ENCODE results near the gene STT3B. TPM values are rescaled to one million over a fixed set of nuclear protein-coding genes. Genes with fewer than 3 reads are reported as not detected.

The STT3B gene
- total and polyA plus RNA-seq, 2 of the 4 experiments (the other 2 are of a cell fraction) = 45.5 to 86.4 TPM

DNA sequence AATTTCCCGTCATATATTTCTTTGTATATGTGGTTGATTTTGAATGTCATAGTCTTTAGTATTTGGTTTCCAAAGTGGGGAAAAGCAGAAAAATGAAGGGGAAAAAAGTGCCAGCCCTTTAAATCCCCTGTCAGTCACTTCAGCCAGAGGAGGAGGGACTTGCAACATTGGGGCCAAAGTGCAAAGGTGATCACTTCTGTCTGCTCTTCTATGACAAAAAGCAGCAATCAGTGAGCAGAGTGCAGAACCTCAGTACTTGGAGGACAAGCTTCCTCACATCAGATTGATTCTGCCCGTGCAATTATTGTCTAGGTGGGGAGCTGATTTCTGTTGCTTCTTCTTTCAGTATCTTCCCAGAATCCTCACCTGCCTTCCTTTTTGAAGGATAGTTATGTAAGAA, 60.0 kb downstream of the STT3B start:
- H2AFZ ChIP-seq (replicated peaks; ENCODE audit: low read length, poor library complexity) = no peak overlapping the region
- H3K4ac ChIP-seq (ENCODE audit: low read depth, low read length) = no peak overlapping the region
- H3K27ac ChIP-seq (ENCODE audit: insufficient read depth, low read length) = no peak overlapping the region
- H4K5ac ChIP-seq (ENCODE audit: low read depth, low read length) = no peak overlapping the region
- peaks cover 10% of the 10 kb centered on the region for H3K36me3 ChIP-seq (ENCODE audit: control insufficient read depth, insufficient read depth, low read length)
- H3K79me1 ChIP-seq (ENCODE audit: low read depth in 1 of 2, low read length in 2 of 2) = peaks cover 25 to 36% of the 10 kb centered on the region in 2 experiments
- DNase-seq (no peak), ATAC-seq (ENCODE audit: low read depth) (no peak)
- CTCF ChIA-PET = no interaction called here
- no peak overlapping the region for H3K23ac ChIP-seq (ENCODE audit: low read depth, low read length)
- intact Hi-C loops (cut with micrococcal nuclease) = no loop called here
- dilution Hi-C loops (cut with HindIII; ENCODE audit: low sequenced_read_pairs, unreplicated experiment) = no loop called here
- H2AK5ac ChIP-seq (ENCODE audit: low read depth, low read length) = no peak overlapping the region
- no peaks in the 10 kb centered on the region for H3K27me3 ChIP-seq (ENCODE audit: control insufficient read depth, insufficient read depth, low read length)
- no peak overlapping the region for H3K18ac ChIP-seq (ENCODE audit: low read depth, low read length)
- no peak overlapping the region for H2BK120ac ChIP-seq (ENCODE audit: low read depth, low read length)
- H4K8ac ChIP-seq (ENCODE audit: low read depth in 2 of 2, low read length in 2 of 2) = no peak overlapping the region
- no peaks in the 10 kb centered on the region for H3K4me1 ChIP-seq (ENCODE audit: control insufficient read depth, insufficient read depth, low read length)
- H3K9me3 ChIP-seq (ENCODE audit: control insufficient read depth, insufficient read depth, low read length) = peaks cover 2% of the 10 kb centered on the region; the same call in 1 of the 2 replicates
- H2BK5ac ChIP-seq (ENCODE audit: low read depth, low read length, poor library complexity, severe bottlenecking) = no peak overlapping the region
- H3K4me2 ChIP-seq (ENCODE audit: low read depth, low read length) = no peak overlapping the region
- H2BK15ac ChIP-seq (ENCODE audit: low read depth, low read length) = no peak overlapping the region
- TF ChIP-seq POLR2A (IDR thresholded peaks at IDR 0.05; ENCODE audit: low read depth, low read length) = no peak
- no peak for TF ChIP-seq CTCF (conservative IDR thresholded peaks at IDR 0.05; ENCODE audit: low read depth, low read length)
- TF ChIP-seq RAD21 (IDR thresholded peaks at IDR 0.05; ENCODE audit: low read length) = no peak
- no peak for TF ChIP-seq SMC3 (IDR thresholded peaks at IDR 0.05; ENCODE audit: low read depth, low read length)
- TF ChIP-seq MAFK (IDR thresholded peaks at IDR 0.05; ENCODE audit: low read depth, low read length) = no peak
- no peak for TF ChIP-seq CHD1 (IDR thresholded peaks at IDR 0.05; ENCODE audit: low read depth, low read length)
- TF ChIP-seq FOS (IDR thresholded peaks at IDR 0.05; ENCODE audit: low read depth, low read length) = no peak
- no peak for TF ChIP-seq BHLHE40 (IDR thresholded peaks at IDR 0.05; ENCODE audit: low read depth, low read length)
- TF ChIP-seq USF2 (IDR thresholded peaks at IDR 0.05; ENCODE audit: low read depth, low read length) = no peak
- TF ChIP-seq RFX5 (IDR thresholded peaks at IDR 0.05; ENCODE audit: low read depth, low read length) = no peak
- no peak for TF ChIP-seq ELK1 (IDR thresholded peaks at IDR 0.05; ENCODE audit: borderline replicate concordance, low read depth, low read length)
- TF ChIP-seq MAZ (IDR thresholded peaks at IDR 0.05; ENCODE audit: borderline replicate concordance, low read depth, low read length) = no peak
- peaks cover 3% of the 10 kb centered on the region; the same call in 1 of the 2 replicates for H4K20me1 ChIP-seq (ENCODE audit: insufficient read depth, low read length)
- POLR2A ChIA-PET (ENCODE audit: unreplicated experiment) = no interaction called here
- WGBS, 2 experiments (ENCODE audit: extremely low coverage in 2 of 2, insufficient read length in 1 of 2) = no CpG with 5 or more reads among the region's 2 CpGs
- no peak overlapping the region for H3K56ac ChIP-seq (ENCODE audit: extremely low read depth, insufficient read depth, low read length)
- H3K9ac ChIP-seq (ENCODE audit: low read depth, low read length) = no peak overlapping the region
- no TSS peak for BruUV-seq (replicated peaks)
- no peak overlapping the region for H3K4me3 ChIP-seq (ENCODE audit: insufficient read depth, low read depth, low read length)
- H3K9me1 ChIP-seq (ENCODE audit: insufficient read depth, low read length) = no peaks in the 10 kb centered on the region
- H3K14ac ChIP-seq (replicated peaks; ENCODE audit: low read depth, low read length) = no peak overlapping the region
- H2BK20ac ChIP-seq (ENCODE audit: low read depth, low read length) = no peak overlapping the region
- no peak overlapping the region for H2AK9ac ChIP-seq (replicated peaks; ENCODE audit: low read depth, low read length, poor library complexity)
- H4K91ac ChIP-seq (ENCODE audit: insufficient read depth, low read depth, low read length) = no peak overlapping the region
- in situ Hi-C loops (cut with MboI; ENCODE audit: low sequenced_read_pairs) = no loop called here
